HG03066 (cell line): ENCODE results near the gene CFAP161.

Experiments
- ATAC-seq: cut with Tn5 transposase; IDR thresholded peaks from one replicate; pipeline ENCODE4 v1.9.1; 2021; ENCODE audit warnings: low read depth; ENCODE audit not compliant: unreplicated experiment

The CFAP161 gene

GRCh38 chr15:81105545-81105944, 28.5 kb upstream of the CFAP161 start:
- ATAC-seq: no peak

- no peak for ATAC-seq
Measured at GRCh38 chr15:81106560-81106959, 27.5 kb upstream of the CFAP161 start.

GRCh38 chr15:81107889-81108288, 26.2 kb upstream of the CFAP161 start:
- ATAC-seq: no peak

GRCh38 chr15:81108427-81108826, 25.6 kb upstream of the CFAP161 start:
- ATAC-seq: no peak

GRCh38 chr15:81111018-81111417, 23.1 kb upstream of the CFAP161 start:
- ATAC-seq: no peak

GRCh38 chr15:81111510-81112470, 22.3 kb upstream of the CFAP161 start:
- peak; percentile 84 for ATAC-seq

- ATAC-seq: no peak
Measured at GRCh38 chr15:81113204-81113657, 20.8 kb upstream of the CFAP161 start.

GRCh38 chr15:81113861-81114291, 20.2 kb upstream of the CFAP161 start:
- ATAC-seq: no peak

GRCh38 chr15:81115054-81115939, 18.8 kb upstream of the CFAP161 start:
- no peak for ATAC-seq

- no peak for ATAC-seq
Measured at GRCh38 chr15:81117136-81117535, 16.9 kb upstream of the CFAP161 start.

GRCh38 chr15:81117581-81117980, 16.5 kb upstream of the CFAP161 start:
- ATAC-seq: no peak

- no peak for ATAC-seq
Measured at GRCh38 chr15:81118361-81118760, 15.7 kb upstream of the CFAP161 start.

- ATAC-seq: no peak
Measured at GRCh38 chr15:81120069-81120468, 14.0 kb upstream of the CFAP161 start.

GRCh38 chr15:81126892-81127291, 7.2 kb upstream of the CFAP161 start:
- ATAC-seq: no peak

- ATAC-seq: peak; percentile 70
Measured at GRCh38 chr15:81141478-81141877, 7.4 kb downstream of the CFAP161 start.

GRCh38 chr15:81146006-81146405, 11.9 kb downstream of the CFAP161 start:
- no peak for ATAC-seq

GRCh38 chr15:81146466-81146865, 12.4 kb downstream of the CFAP161 start:
- no peak for ATAC-seq

- ATAC-seq: no peak
Measured at GRCh38 chr15:81151389-81151788, 17.3 kb downstream of the CFAP161 start.

GRCh38 chr15:81152339-81152738, 18.3 kb downstream of the CFAP161 start:
- no peak for ATAC-seq

GRCh38 chr15:81152799-81153198, 18.7 kb downstream of the CFAP161 start:
- ATAC-seq: no peak
